CD4-positive, alpha-beta T cell (primary cell): ENCODE data around the gene JUP. TPM values are rescaled to one million over a fixed set of nuclear protein-coding genes. Genes with fewer than 3 reads are reported as not detected.

Experiments used
- ATAC-seq: fragments of 200-7000 bp; cut with Tn5 transposase; one replicate; pipeline ENCODE4 v1.10.0; 2022; ENCODE audit warnings: mild to moderate bottlenecking; ENCODE audit not compliant: poor library complexity
- CTCF ChIA-PET: fragments of 350-600 bp; sonication (Branson Sonifier 250); formaldehyde crosslinking; loops from one replicate; lab custom pipeline; 2021; ENCODE audit warnings: antibody characterized with exemption, inconsistent platforms; lab: Charles Lee
- POLR2A ChIA-PET: fragments of 350-600 bp; sonication (Branson Sonifier 250); formaldehyde crosslinking; loops from one replicate; lab custom pipeline; 2021; ENCODE audit warnings: antibody characterized with exemption, inconsistent platforms; lab: Charles Lee
- DNase-seq, 14 experiments: peaks; one replicate each; pipeline ENCODE4 v3.0.0-alpha.2; 2013 to 2020; ENCODE audit warnings: mixed read lengths in 2 of 14
- H3K27ac ChIP-seq, 2 donors: one replicate each; pipeline versions ENCODE4 v1.5.1 to v1.7.0; 2013; ENCODE audit warnings: low read length in 2 of 2, low read depth in 1 of 2, mild to moderate bottlenecking in 1 of 2
- H3K27me3 ChIP-seq, 2 experiments: 1 replicate in 1 of 2; 2 replicates in 1 of 2; pipeline versions ENCODE4 v1.6.1 to v1.7.0; 2013; ENCODE audit warnings: low read length in 2 of 2, control low read depth in 1 of 2, mild to moderate bottlenecking in 1 of 2, moderate library complexity in 1 of 2; ENCODE audit not compliant: insufficient read depth in 2 of 2, control insufficient read depth in 1 of 2
- H3K36me3 ChIP-seq: one replicate; pipeline ENCODE4 v1.6.1; 2013; ENCODE audit warnings: low read length, control low read depth; ENCODE audit not compliant: insufficient read depth
- H3K4me1 ChIP-seq: one replicate; pipeline ENCODE4 v1.6.1; 2013; ENCODE audit warnings: low read length, control low read depth; ENCODE audit not compliant: insufficient read depth
- H3K4me3 ChIP-seq: one replicate; pipeline ENCODE4 v1.5.1; 2013; ENCODE audit warnings: mild to moderate bottlenecking, low read length, moderate library complexity
- H3K9me3 ChIP-seq, 2 experiments: 1 replicate in 1 of 2; 2 replicates in 1 of 2; pipeline versions ENCODE4 v1.6.1 to v1.7.0; 2013; ENCODE audit warnings: low read length in 2 of 2, mild to moderate bottlenecking in 2 of 2, control low read depth in 1 of 2, moderate library complexity in 1 of 2; ENCODE audit not compliant: control insufficient read depth in 1 of 2, insufficient read depth in 1 of 2
- H3K27ac Mint-ChIP-seq: one replicate; pipeline ENCODE4 v1.8.0; 2020; ENCODE audit warnings: mixed read lengths
- H3K27me3 Mint-ChIP-seq: one replicate; pipeline ENCODE4 v1.8.0; 2021; ENCODE audit warnings: mixed read lengths
- H3K36me3 Mint-ChIP-seq: one replicate; pipeline ENCODE4 v1.8.0; 2021; ENCODE audit warnings: low read depth, mixed read lengths
- H3K4me1 Mint-ChIP-seq: one replicate; pipeline ENCODE4 v1.8.0; 2021; ENCODE audit warnings: low read depth, mixed read lengths
- H3K4me3 Mint-ChIP-seq: one replicate; pipeline ENCODE4 v1.8.0; 2020; ENCODE audit warnings: mild to moderate bottlenecking, mixed read lengths
- H3K9me3 Mint-ChIP-seq: one replicate; pipeline ENCODE4 v1.8.0; 2020; ENCODE audit warnings: mixed read lengths
- intact Hi-C, 2 experiments: fragments of 100-400 bp; cut with DNase I in 1 of 2; cut with micrococcal nuclease in 1 of 2; formaldehyde crosslinking; loops; one replicate each; pipeline versions ENCODE4 v1.15.1 to v1.9.0; 2023 to 2025; cut with DNase I, micrococcal nuclease
- total RNA-seq, 174 experiments: library from RNA in 2 of 174; stranded (reverse) in 2 of 174; gene quantifications; one replicate each; pipeline ENCODE4 v1.2.3 and lab custom pipeline; 2021 to 2026
- TF ChIP-seq, protein P1 (sequence below): fragments of 200-600 bp; IDR thresholded peaks from one replicate; pipeline ENCODE4 v1.8.0; 2022; ENCODE audit warnings: antibody characterized with exemption, mild to moderate bottlenecking

The JUP gene
- total RNA-seq, 2 experiments from 2014 or later, result 0.88 to 1.1 TPM

DNA sequence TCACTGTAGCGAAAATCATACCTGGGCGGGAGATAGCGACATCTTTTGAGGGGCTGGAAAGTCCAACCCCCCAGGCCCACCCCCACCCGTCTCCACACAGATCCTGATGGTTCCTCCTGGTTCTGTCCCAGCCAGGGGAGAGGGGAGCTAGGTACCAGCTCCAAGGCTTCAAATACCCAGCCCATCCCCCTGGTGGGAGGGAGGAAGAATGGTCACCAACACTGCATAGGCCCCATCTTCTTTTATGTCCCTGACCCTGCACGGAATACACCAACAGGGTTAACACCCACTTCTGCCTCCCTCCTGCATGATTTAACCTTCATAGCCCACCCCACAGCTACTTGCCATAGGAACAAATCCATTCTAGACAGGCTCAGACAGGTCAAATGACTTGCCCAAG is 61.4 kb downstream of the JUP start:
- Mint-ChIP-seq H3K4me1 (no peaks in the 10 kb centered on the region), H3K9me3 (no peaks in the 10 kb centered on the region), H3K27me3 (peaks cover 22% of the 10 kb centered on the region), H3K4me3 (no peak overlapping the region), H3K36me3 (no peaks in the 10 kb centered on the region), H3K27ac (no peak overlapping the region)
- H3K4me3 ChIP-seq, result no peak overlapping the region
- TF ChIP-seq, protein P1, sequence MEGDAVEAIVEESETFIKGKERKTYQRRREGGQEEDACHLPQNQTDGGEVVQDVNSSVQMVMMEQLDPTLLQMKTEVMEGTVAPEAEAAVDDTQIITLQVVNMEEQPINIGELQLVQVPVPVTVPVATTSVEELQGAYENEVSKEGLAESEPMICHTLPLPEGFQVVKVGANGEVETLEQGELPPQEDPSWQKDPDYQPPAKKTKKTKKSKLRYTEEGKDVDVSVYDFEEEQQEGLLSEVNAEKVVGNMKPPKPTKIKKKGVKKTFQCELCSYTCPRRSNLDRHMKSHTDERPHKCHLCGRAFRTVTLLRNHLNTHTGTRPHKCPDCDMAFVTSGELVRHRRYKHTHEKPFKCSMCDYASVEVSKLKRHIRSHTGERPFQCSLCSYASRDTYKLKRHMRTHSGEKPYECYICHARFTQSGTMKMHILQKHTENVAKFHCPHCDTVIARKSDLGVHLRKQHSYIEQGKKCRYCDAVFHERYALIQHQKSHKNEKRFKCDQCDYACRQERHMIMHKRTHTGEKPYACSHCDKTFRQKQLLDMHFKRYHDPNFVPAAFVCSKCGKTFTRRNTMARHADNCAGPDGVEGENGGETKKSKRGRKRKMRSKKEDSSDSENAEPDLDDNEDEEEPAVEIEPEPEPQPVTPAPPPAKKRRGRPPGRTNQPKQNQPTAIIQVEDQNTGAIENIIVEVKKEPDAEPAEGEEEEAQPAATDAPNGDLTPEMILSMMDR, result no peak
- H3K36me3 ChIP-seq, result no peaks in the 10 kb centered on the region
- no peak overlapping the region for H3K27ac ChIP-seq
- H3K4me1 ChIP-seq, result no peaks in the 10 kb centered on the region
- H3K27me3 ChIP-seq, result no peaks in the 10 kb centered on the region
- no peak for ATAC-seq
- no peak for DNase-seq
- ChIA-PET POLR2A (no interaction called here), CTCF (no interaction called here)
- H3K9me3 ChIP-seq, result no peaks in the 10 kb centered on the region
- intact Hi-C loops, result no loop called here

DNA sequence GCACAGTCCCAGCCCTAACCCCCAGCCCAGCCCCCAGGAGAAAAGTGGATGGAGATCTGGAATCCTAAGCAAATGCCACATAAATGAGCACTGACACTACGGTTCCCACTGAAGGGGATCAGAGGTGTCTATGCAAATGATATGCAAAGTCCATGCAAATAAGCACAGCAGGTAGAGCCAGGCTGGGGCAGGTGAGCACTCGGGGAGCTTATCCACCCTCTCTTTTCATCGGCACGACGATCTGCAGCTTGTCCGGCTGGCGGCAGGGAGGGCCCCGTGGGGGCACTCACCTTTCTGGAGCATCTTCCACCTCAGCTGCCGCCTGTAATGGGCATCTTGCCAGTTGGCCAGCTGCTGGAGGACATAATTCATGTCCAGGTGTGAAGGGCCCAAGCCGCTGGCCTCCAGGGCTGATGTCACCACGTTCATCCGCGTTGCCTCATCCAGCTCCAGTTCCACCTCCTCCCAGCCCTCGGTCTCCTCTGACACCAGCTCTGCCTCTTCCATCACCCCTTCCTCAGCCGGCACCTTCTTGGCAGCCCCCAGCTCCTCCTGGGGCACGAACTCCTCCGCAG is 61.9 kb downstream of the JUP start:
- TF ChIP-seq, protein P1, result no peak
- Mint-ChIP-seq H3K4me1 (no peaks in the 10 kb centered on the region), H3K36me3 (no peaks in the 10 kb centered on the region), H3K9me3 (no peaks in the 10 kb centered on the region), H3K27me3 (peaks cover 21% of the 10 kb centered on the region), H3K4me3 (no peak overlapping the region), H3K27ac (no peak overlapping the region)
- CTCF ChIA-PET, result interaction anchor here (0.6 kb wide), 1 partner anchor 62 kb away, joined by 3 read pairs; no protein-coding TSS in a partner anchor
- POLR2A ChIA-PET, result interaction anchor here (0.9 kb wide), 1 partner anchor 35 kb away, joined by 3 read pairs; no protein-coding TSS in a partner anchor
- DNase-seq (no peak), ATAC-seq (no peak)
- no peaks in the 10 kb centered on the region for H3K36me3 ChIP-seq
- intact Hi-C loops, result no loop called here
- no peaks in the 10 kb centered on the region for H3K9me3 ChIP-seq
- no peak overlapping the region for H3K27ac ChIP-seq
- H3K4me3 ChIP-seq, result no peak overlapping the region
- no peaks in the 10 kb centered on the region for H3K27me3 ChIP-seq
- no peaks in the 10 kb centered on the region for H3K4me1 ChIP-seq

DNA sequence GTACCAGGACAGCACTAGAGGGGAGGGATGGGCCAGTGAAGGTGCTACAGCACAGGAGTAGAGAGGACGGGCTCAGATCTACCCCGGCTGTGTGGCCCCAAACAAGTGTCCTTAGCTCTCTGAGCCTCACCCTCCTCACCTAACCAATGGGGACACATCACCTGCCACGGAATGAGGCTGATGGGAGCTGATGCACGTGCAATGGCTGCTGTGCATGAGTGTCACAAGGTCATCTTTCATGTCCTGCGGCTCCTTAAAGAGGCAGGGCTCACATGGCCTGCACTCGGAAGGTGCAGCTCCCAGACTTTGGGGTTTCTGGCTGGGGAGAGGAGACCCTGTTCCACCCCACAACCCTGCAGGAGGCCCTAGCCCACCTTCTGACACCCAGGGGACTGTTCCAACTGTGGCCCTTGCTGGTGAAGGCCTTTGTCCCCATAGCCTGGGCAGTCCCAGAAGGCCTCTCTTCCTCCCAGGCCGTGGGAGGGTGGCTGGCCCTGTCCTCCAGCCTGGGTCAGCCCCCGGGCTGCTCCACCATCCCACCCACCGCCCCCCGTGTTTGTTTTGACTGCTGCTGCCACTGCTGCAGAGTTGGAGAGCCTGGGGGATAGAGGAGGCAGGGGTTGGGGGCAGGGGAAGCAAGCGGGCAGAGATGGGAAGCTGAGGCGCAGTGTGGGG is 62.6 kb downstream of the JUP start:
- CTCF ChIA-PET, result no interaction called here

More for the DNA sequence above, 62.6 kb downstream of the JUP start:
- intact Hi-C loops, result no loop called here
- POLR2A ChIA-PET, result interaction anchor here (0.9 kb wide), 1 partner anchor 35 kb away, joined by 3 read pairs; no protein-coding TSS in a partner anchor
- ATAC-seq (no peak), DNase-seq (no peak)
- Histone ChIP-seq H3K9me3 (no peaks in the 10 kb centered on the region), H3K27ac (no peak overlapping the region), H3K4me1 (no peaks in the 10 kb centered on the region), H3K36me3 (no peaks in the 10 kb centered on the region), H3K4me3 (no peak overlapping the region), H3K27me3 (no peaks in the 10 kb centered on the region)
- Mint-ChIP-seq H3K27ac (no peak overlapping the region), H3K36me3 (no peaks in the 10 kb centered on the region), H3K9me3 (no peaks in the 10 kb centered on the region), H3K27me3 (peaks cover 21% of the 10 kb centered on the region), H3K4me3 (no peak overlapping the region), H3K4me1 (no peaks in the 10 kb centered on the region)
- TF ChIP-seq, protein P1, result no peak
